ENCODE measurements around the gene IMPA2.

Gene IMPA2

GRCh38 chr18:12009581-12010140 lies 28.4 kb downstream of the IMPA2 start:
- no peak for DNase-seq

GRCh38 chr18:12010187-12010802 lies 29.0 kb downstream of the IMPA2 start:
- no peak for DNase-seq

GRCh38 chr18:12011199-12011956 lies 30.1 kb downstream of the IMPA2 start:
- no peak for DNase-seq

- DNase-seq: no peak
These were observed 30.7 kb downstream of the IMPA2 start for GRCh38 chr18:12011957-12012549.

GRCh38 chr18:12012697-12013096 lies 31.4 kb downstream of the IMPA2 start:
- DNase-seq: no peak

- DNase-seq: no peak
These were observed 32.0 kb downstream of the IMPA2 start for GRCh38 chr18:12013186-12013916.

GRCh38 chr18:12014086-12014485 lies 32.8 kb downstream of the IMPA2 start:
- DNase-seq: no peak

- DNase-seq: no peak
These were observed 33.5 kb downstream of the IMPA2 start for GRCh38 chr18:12014521-12015415.

- no peak for DNase-seq
These were observed 34.2 kb downstream of the IMPA2 start for GRCh38 chr18:12015416-12016062.

GRCh38 chr18:12017081-12017480 lies 35.8 kb downstream of the IMPA2 start:
- no peak for DNase-seq

- DNase-seq: no peak
These were observed 37.6 kb downstream of the IMPA2 start for GRCh38 chr18:12018861-12019260.

- no peak for DNase-seq
These were observed 39.8 kb downstream of the IMPA2 start for GRCh38 chr18:12021077-12021476.

- no peak for DNase-seq
These were observed 40.3 kb downstream of the IMPA2 start for GRCh38 chr18:12021596-12021995.

- DNase-seq: no peak
These were observed 42.1 kb downstream of the IMPA2 start for GRCh38 chr18:12023375-12023774.

GRCh38 chr18:12026562-12026961 lies 45.3 kb downstream of the IMPA2 start:
- no peak for DNase-seq

GRCh38 chr18:12027046-12027445 lies 45.7 kb downstream of the IMPA2 start:
- DNase-seq: no peak

- no peak for DNase-seq
These were observed 46.2 kb downstream of the IMPA2 start for GRCh38 chr18:12027480-12027879.

GRCh38 chr18:12028040-12028628 lies 46.8 kb downstream of the IMPA2 start:
- no peak for DNase-seq

- DNase-seq: no peak
These were observed 47.4 kb downstream of the IMPA2 start for GRCh38 chr18:12028674-12029073.

- DNase-seq: no peak
These were observed 48.7 kb downstream of the IMPA2 start for GRCh38 chr18:12029786-12030584.

All from cerebellar nuclear complex (tissue), 1 donor.